ENCODE results near the gene ALG10. TPM values are rescaled to one million over a fixed set of nuclear protein-coding genes. Genes with fewer than 3 reads are reported as not detected.

The ALG10 gene
- total and polyA plus RNA-seq, 2 of the 4 experiments (the other 2 are of a cell fraction) = 2.7 to 9.7 TPM

- TF ChIP-seq ELK1 (IDR thresholded peaks at IDR 0.05; ENCODE audit: borderline replicate concordance, low read depth, low read length) = no peak
- no peak for TF ChIP-seq MAZ (IDR thresholded peaks at IDR 0.05; ENCODE audit: borderline replicate concordance, low read depth, low read length)
- TF ChIP-seq NFE2L2 (IDR thresholded peaks at IDR 0.05; ENCODE audit: low read depth, low read length) = no peak
- TF ChIP-seq CHD1 (IDR thresholded peaks at IDR 0.05; ENCODE audit: low read depth, low read length) = no peak
- TF ChIP-seq FOS (IDR thresholded peaks at IDR 0.05; ENCODE audit: low read depth, low read length) = no peak
- no peak for TF ChIP-seq BHLHE40 (IDR thresholded peaks at IDR 0.05; ENCODE audit: low read depth, low read length)
- TF ChIP-seq CTCF (conservative IDR thresholded peaks at IDR 0.05; ENCODE audit: low read depth, low read length) = no peak
- no peak for TF ChIP-seq CEBPB (IDR thresholded peaks at IDR 0.05; ENCODE audit: low read depth, low read length)
- no peak for TF ChIP-seq POLR2A (IDR thresholded peaks at IDR 0.05; ENCODE audit: low read depth, low read length)
- no peak for TF ChIP-seq RCOR1 (IDR thresholded peaks at IDR 0.05; ENCODE audit: insufficient replicate concordance, low read length)
- TF ChIP-seq MXI1 (IDR thresholded peaks at IDR 0.05; ENCODE audit: borderline replicate concordance, low read depth, low read length) = no peak
- TF ChIP-seq RAD21 (IDR thresholded peaks at IDR 0.05; ENCODE audit: low read length) = no peak
- no peak for TF ChIP-seq USF2 (IDR thresholded peaks at IDR 0.05; ENCODE audit: low read depth, low read length)
- TF ChIP-seq SMC3 (IDR thresholded peaks at IDR 0.05; ENCODE audit: low read depth, low read length) = no peak
- no peak overlapping the region for H3K27ac ChIP-seq (ENCODE audit: insufficient read depth, low read length)
- no peaks in the 10 kb centered on the region for H3K79me1 ChIP-seq (ENCODE audit: low read depth in 1 of 2, low read length in 2 of 2)
- CTCF ChIA-PET = no interaction called here
- DNase-seq (no peak), ATAC-seq (ENCODE audit: low read depth) (no peak)
- H4K8ac ChIP-seq (ENCODE audit: low read depth in 2 of 2, low read length in 2 of 2) = no peak overlapping the region
- no peak overlapping the region for H4K91ac ChIP-seq (ENCODE audit: insufficient read depth, low read depth, low read length)
- no peaks in the 10 kb centered on the region for H3K9me3 ChIP-seq (ENCODE audit: control insufficient read depth, insufficient read depth, low read length)
- BruUV-seq (replicated peaks) = no TSS peak
- H2BK15ac ChIP-seq (ENCODE audit: low read depth, low read length) = no peak overlapping the region
- no peak overlapping the region for H3K4me3 ChIP-seq (ENCODE audit: insufficient read depth, low read depth, low read length)
- H4K20me1 ChIP-seq (ENCODE audit: insufficient read depth, low read length) = no peaks in the 10 kb centered on the region
- no peak overlapping the region for H2BK5ac ChIP-seq (ENCODE audit: low read depth, low read length, poor library complexity, severe bottlenecking)
- no peak overlapping the region for H2AFZ ChIP-seq (replicated peaks; ENCODE audit: low read length, poor library complexity)
- no peak overlapping the region for H3K23ac ChIP-seq (ENCODE audit: low read depth, low read length)
- in situ Hi-C loops (cut with MboI; ENCODE audit: low sequenced_read_pairs) = loop anchor here (25.0 kb wide), 3 partner anchors 104 to 1654 kb away; no protein-coding TSS in a partner anchor
- H3K18ac ChIP-seq (ENCODE audit: low read depth, low read length) = no peak overlapping the region
- H3K56ac ChIP-seq (ENCODE audit: extremely low read depth, insufficient read depth, low read length) = no peak overlapping the region
- no CpG with 5 or more reads among the region's 3 CpGs for WGBS, 2 experiments (ENCODE audit: extremely low coverage in 2 of 2, insufficient read length in 1 of 2)
- H3K36me3 ChIP-seq (ENCODE audit: control insufficient read depth, insufficient read depth, low read length) = no peaks in the 10 kb centered on the region
- H3K14ac ChIP-seq (replicated peaks; ENCODE audit: low read depth, low read length) = no peak overlapping the region
- H3K4me2 ChIP-seq (ENCODE audit: low read depth, low read length) = no peak overlapping the region
- no peaks in the 10 kb centered on the region for H3K9me1 ChIP-seq (ENCODE audit: insufficient read depth, low read length)
- POLR2A ChIA-PET (ENCODE audit: unreplicated experiment) = no interaction called here
- dilution Hi-C loops (cut with HindIII; ENCODE audit: low sequenced_read_pairs, unreplicated experiment) = no loop called here
- H3K27me3 ChIP-seq (ENCODE audit: control insufficient read depth, insufficient read depth, low read length) = no peaks in the 10 kb centered on the region
- no peak overlapping the region for H2BK120ac ChIP-seq (ENCODE audit: low read depth, low read length)
- H3K4ac ChIP-seq (ENCODE audit: low read depth, low read length) = no peak overlapping the region
- intact Hi-C loops (cut with micrococcal nuclease) = no loop called here
- H3K4me1 ChIP-seq (ENCODE audit: control insufficient read depth, insufficient read depth, low read length) = no peaks in the 10 kb centered on the region
- H2AK5ac ChIP-seq (ENCODE audit: low read depth, low read length) = no peak overlapping the region
- H2BK20ac ChIP-seq (ENCODE audit: low read depth, low read length) = no peak overlapping the region
- no peak overlapping the region for H4K5ac ChIP-seq (ENCODE audit: low read depth, low read length)
- H3K9ac ChIP-seq (ENCODE audit: low read depth, low read length) = no peak overlapping the region
- H2AK9ac ChIP-seq (replicated peaks; ENCODE audit: low read depth, low read length, poor library complexity) = no peak overlapping the region
Observed at GRCh38 chr12:34016361-34016760, 5.9 kb upstream of the ALG10 start.
